Muscle layer of colon (tissue), 2 donors: ENCODE measurements around the gene VPS51.
A peak's percentile ranks its signal among the peaks of the same experiment; 100 is the strongest.
"Not testable (repeated sequence)": the region's sequence is repeated elsewhere in the genome, so short reads cannot be mapped to it uniquely, and the experiment has no call there.

Experiments used
- H3K27ac ChIP-seq: one replicate; pipeline ENCODE4 v1.7.0; 2013; ENCODE audit warnings: low read depth, mild to moderate bottlenecking, low read length, moderate library complexity
- H3K27me3 ChIP-seq, 2 donors: one replicate each; pipeline ENCODE4 v1.7.0; 2013; ENCODE audit warnings: low read length in 2 of 2, mild to moderate bottlenecking in 2 of 2; ENCODE audit not compliant: insufficient read depth in 2 of 2, control insufficient read depth in 1 of 2
- H3K36me3 ChIP-seq: one replicate; pipeline ENCODE4 v1.7.0; 2013; ENCODE audit warnings: mild to moderate bottlenecking, low read length; ENCODE audit not compliant: insufficient read depth
- H3K4me1 ChIP-seq: one replicate; pipeline ENCODE4 v1.7.0; 2013; ENCODE audit warnings: mild to moderate bottlenecking, low read length; ENCODE audit not compliant: insufficient read depth
- H3K4me3 ChIP-seq, 2 donors: one replicate each; pipeline ENCODE4 v1.7.0; 2013; ENCODE audit warnings: low read length in 2 of 2, low read depth in 1 of 2, mild to moderate bottlenecking in 1 of 2, moderate library complexity in 1 of 2
- H3K9ac ChIP-seq: one replicate; pipeline ENCODE4 v1.7.0; 2013; ENCODE audit warnings: low read length
- H3K9me3 ChIP-seq: one replicate; pipeline ENCODE4 v1.7.0; 2013; ENCODE audit warnings: mild to moderate bottlenecking, low read length
- donor health status: abdominal sarcoma.
- donor health status: Adenocarcinoma of cecum.

Gene VPS51

GRCh38 chr11:65132988-65133700 lies 37.1 kb downstream of the VPS51 start:
- Histone ChIP-seq H3K36me3 (peaks cover 50% of the 10 kb centered on the region), H3K9me3 (no peaks in the 10 kb centered on the region), H3K27ac (peak overlapping the region; percentile 93)

GRCh38 chr11:65133724-65134123 lies 37.7 kb downstream of the VPS51 start:
- H3K9ac ChIP-seq, result peak overlapping the region; percentile 85
- peaks cover 44% of the 10 kb centered on the region for H3K36me3 ChIP-seq
- peaks cover 20% of the 10 kb centered on the region for H3K4me1 ChIP-seq
- H3K4me3 ChIP-seq, result peak overlapping the region; percentile 77 to 93
- peak overlapping the region; percentile 93 for H3K27ac ChIP-seq
- H3K27me3 ChIP-seq, result no peaks in the 10 kb centered on the region
- H3K9me3 ChIP-seq, result no peaks in the 10 kb centered on the region

More at GRCh38 chr11:65132988-65133700, 37.1 kb downstream of the VPS51 start:
- H3K4me1 ChIP-seq, result peaks cover 20% of the 10 kb centered on the region
- peak overlapping the region; percentile 77 to 93 for H3K4me3 ChIP-seq
- no peaks in the 10 kb centered on the region for H3K27me3 ChIP-seq
- peak overlapping the region; percentile 85 for H3K9ac ChIP-seq

DNA sequence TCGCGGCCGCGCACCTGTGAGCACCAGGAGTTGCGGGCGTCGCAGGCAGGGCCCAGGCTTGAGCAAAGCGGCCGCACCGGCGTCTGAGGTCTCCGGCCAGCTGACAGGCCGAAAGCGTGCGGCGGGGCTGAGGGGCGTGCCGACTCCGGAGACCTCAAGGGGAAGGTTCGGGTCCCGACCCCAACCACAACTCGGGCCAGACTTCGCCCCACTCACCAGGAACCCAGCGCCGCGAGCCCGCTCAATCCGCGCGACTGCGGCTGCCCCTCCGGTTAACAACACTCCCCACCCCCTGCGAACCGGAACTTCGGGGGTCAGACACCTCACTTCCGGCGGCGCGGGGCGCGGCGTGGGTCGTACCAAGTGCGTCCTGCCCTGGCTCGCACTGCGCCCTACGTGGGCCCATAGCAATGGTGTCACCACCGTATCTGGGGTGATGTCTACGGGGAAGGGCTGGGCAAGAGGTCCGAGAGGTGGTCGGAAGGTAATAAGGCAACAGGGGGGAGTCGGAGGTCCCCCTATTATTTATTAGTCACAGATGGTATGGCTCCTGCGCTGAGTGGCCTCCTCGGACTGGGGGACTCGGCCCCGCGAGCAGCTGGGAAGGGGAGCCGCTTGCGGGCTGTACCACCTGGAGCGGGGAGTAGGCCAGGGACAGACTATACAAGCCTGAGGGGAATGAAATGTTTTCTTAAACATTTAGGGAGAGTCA lies 38.4 kb downstream of the VPS51 start, which contains the start of gene SYVN1:
Gene SYVN1, minus strand, starts transcription at position 280 of the 712 bp plus-strand sequence. CDS start 918 bp downstream, outside the sequence.
- Histone ChIP-seq H3K4me1 (peaks cover 20% of the 10 kb centered on the region), H3K9me3 (no peaks in the 10 kb centered on the region), H3K27me3 (no peaks in the 10 kb centered on the region), H3K36me3 (peaks cover 38% of the 10 kb centered on the region), H3K9ac (peak within 1 kb of the TSS; percentile 85), H3K27ac (peak within 1 kb of the TSS; percentile 93), H3K4me3 (peak within 1 kb of the TSS; percentile 77 to 93)

DNA sequence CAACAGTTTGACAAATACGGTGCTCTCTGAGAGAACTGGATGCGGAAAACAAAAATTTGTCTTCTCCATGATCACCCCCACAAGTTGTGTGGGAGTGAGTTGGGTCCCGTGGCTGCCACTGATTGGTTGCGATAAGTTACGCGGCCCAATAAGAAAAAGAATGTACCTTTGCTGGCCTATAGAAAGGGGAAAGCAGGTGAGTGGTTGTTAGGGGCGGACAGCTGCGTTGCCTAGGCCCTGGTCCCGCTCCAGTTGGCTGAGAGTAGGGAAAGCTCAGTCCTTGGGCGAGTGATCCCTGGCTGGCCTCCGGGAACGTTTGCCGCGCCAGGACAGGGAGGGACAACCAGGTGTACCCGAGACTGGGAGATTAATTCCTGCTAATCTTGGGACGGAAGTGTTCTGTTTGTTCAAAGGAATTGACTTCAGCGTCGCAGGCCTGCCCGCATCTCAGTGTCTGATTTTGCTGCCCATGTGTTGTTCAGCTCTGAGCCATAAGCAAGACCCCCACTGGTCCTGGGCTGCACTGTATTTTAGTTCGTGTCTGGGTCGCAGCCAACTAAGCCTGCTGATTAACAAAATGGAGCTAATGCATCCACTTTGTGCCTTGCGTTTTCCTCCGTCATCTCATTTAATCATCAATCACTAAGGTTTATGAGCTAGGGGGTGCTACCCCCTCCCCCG lies 39.1 kb downstream of the VPS51 start:
- no peaks in the 10 kb centered on the region for H3K9me3 ChIP-seq
- H3K27me3 ChIP-seq, result no peaks in the 10 kb centered on the region
- H3K36me3 ChIP-seq, result peaks cover 31% of the 10 kb centered on the region
- peak overlapping the region; percentile 85 for H3K9ac ChIP-seq
- peaks cover 20% of the 10 kb centered on the region for H3K4me1 ChIP-seq
- peak overlapping the region; percentile 77 to 93 for H3K4me3 ChIP-seq
- peak overlapping the region; percentile 93 for H3K27ac ChIP-seq

- Histone ChIP-seq H3K36me3 (peaks cover 25% of the 10 kb centered on the region), H3K4me1 (peaks cover 20% of the 10 kb centered on the region), H3K4me3 (peak overlapping the region; percentile 17 to 93), H3K27me3 (no peaks in the 10 kb centered on the region), H3K9ac (peak overlapping the region; percentile 85), H3K27ac (peak overlapping the region; percentile 93), H3K9me3 (no peaks in the 10 kb centered on the region)
Measured at GRCh38 chr11:65135633-65136145, 39.7 kb downstream of the VPS51 start.

DNA sequence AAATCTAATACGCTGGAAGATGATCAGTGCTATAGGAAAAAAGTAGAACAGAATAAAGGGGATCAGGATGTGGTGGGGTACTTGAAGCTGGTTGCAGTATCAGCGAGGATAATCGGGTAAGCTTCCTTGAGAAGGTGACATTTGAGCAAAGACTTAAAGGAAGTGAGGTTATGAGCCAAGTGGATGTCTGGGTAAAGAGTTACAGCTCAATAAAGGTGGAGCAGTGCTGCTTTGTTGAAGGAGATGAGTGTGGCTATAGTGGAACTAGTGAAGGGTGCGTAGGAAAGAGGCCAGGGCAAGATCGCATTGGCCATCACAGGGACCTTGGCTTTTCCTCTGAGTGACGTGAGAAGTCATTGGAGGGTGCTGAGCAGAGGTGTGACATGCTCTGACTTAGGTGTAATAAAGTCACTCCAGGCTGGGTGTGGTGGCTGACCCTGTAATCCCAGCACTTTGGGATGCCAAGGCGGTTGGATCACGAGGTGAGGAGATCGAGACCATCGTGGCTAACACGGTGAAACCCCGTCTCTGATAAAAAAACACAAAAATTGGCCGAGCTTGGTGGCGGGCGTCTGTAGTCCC lies 40.6 kb downstream of the VPS51 start:
- no peak overlapping the region for H3K27ac ChIP-seq
- H3K9me3 ChIP-seq, result no peaks in the 10 kb centered on the region
- no peak overlapping the region for H3K4me3 ChIP-seq
- peaks cover 20% of the 10 kb centered on the region for H3K4me1 ChIP-seq
- no peaks in the 10 kb centered on the region for H3K27me3 ChIP-seq
- no peak overlapping the region for H3K9ac ChIP-seq
- H3K36me3 ChIP-seq, result peaks cover 16% of the 10 kb centered on the region

DNA sequence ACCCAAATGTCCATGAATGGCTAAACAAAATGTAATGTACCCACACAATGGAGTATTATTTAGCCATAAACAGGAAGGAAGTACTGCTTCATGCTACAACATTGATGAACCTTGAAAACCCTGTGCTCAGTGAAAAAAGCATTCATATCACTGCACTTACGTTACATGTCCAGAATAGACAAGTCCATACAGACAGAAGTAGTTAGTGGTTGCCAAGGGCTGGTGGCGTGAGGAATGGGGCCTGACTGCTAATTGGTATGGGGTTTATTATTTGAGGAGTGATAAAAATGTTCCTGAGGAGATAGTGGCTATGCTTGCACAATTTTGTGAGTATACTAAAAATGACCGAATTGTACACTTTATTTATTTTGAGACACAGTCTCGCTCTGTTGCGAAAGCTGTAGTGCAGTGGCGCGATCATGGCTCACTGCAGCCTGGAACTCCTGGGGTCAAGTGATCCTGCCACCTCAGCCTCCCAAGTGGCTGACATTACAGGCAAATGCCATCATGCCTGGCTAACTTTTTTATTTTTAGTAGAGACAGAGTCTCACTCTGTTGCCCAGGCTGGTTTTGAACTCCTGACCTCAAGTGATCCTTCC lies 46.0 kb downstream of the VPS51 start:
- no peaks in the 10 kb centered on the region for H3K27me3 ChIP-seq
- no peaks in the 10 kb centered on the region for H3K4me1 ChIP-seq
- H3K36me3 ChIP-seq, result no peaks in the 10 kb centered on the region
- no peak overlapping the region for H3K9ac ChIP-seq
- no peak overlapping the region for H3K27ac ChIP-seq
- no peaks in the 10 kb centered on the region for H3K9me3 ChIP-seq
- H3K4me3 ChIP-seq, result no peak overlapping the region

DNA sequence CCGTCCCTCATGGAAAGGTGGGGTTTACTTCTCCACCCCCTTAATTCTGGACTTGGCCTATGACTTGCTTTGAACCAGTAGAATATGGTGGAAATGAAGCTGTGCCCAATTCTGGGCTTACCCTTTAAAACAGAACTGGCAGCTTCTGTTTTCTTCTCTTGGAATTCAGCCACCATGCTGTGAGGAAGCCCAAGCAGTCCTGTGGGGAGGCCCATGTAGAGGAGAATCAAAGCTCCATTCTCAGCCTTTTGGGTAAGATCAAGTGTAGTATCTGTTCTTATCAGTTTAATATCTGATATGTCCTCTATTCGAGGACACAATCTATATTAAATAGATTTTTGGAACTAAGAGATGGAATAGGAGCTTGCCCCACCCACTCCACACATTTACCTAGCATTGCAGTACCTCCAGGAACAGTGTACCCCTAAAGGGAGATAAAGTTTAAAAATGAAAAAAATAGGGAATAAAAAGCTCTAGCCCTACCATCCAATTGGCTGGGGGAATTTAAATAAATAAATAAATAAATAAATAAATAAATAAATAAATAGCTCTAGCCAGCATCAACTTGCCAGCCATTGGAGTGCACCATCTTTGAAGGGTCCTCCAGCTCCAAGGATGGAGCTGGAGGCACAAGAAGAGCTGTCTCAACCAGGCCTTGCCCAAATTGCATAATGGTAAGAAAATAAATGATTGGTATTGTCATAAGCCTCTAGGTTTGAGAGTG lies 51.5 kb downstream of the VPS51 start:
- Histone ChIP-seq H3K27ac (no peak overlapping the region), H3K4me1 (no peaks in the 10 kb centered on the region), H3K4me3 (no peak overlapping the region), H3K9me3 (no peaks in the 10 kb centered on the region), H3K9ac (no peak overlapping the region), H3K36me3 (no peaks in the 10 kb centered on the region), H3K27me3 (no peaks in the 10 kb centered on the region)

DNA sequence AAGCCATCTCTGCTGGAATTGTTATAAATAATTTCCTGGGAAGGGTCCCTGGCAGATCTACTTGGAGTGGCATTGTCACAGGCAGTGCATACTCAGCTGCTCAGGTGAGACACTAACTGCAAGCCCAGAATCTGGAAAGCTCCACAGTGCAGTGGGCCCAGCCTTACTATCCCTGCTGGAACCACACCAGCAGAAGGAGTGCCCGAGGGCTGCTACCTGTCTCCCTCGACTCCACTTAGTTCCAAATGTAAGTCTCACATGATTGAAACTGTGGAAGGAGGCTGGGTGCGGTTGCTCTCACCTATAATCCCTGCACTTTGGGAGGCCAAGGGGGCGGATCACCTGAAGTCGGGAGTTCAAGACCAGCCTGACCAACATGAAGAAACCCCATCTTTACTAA lies 52.6 kb downstream of the VPS51 start:
- no peak overlapping the region for H3K4me3 ChIP-seq
- H3K36me3 ChIP-seq, result no peaks in the 10 kb centered on the region
- H3K9ac ChIP-seq, result no peak overlapping the region
- no peaks in the 10 kb centered on the region for H3K4me1 ChIP-seq
- H3K9me3 ChIP-seq, result no peaks in the 10 kb centered on the region
- no peaks in the 10 kb centered on the region for H3K27me3 ChIP-seq
- H3K27ac ChIP-seq, result no peak overlapping the region

- not testable (repeated sequence) for H3K4me3 ChIP-seq, H3K27me3 ChIP-seq, H3K27ac ChIP-seq, H3K9me3 ChIP-seq, H3K9ac ChIP-seq, H3K36me3 ChIP-seq, H3K4me1 ChIP-seq
Measured at GRCh38 chr11:65150131-65150508, 54.1 kb downstream of the VPS51 start.
